HepG2 (cell line): Measurements from ENCODE around the gene C3orf52. TPM values are rescaled to one million over a fixed set of nuclear protein-coding genes. Genes with fewer than 3 reads are reported as not detected.

ENCODE experiments used
- ATAC-seq: fragments of 200-7000 bp; cut with Tn5 transposase; 3 replicates; pipeline ENCODE4 v1.9.1; 2020; ENCODE audit warnings: mild to moderate bottlenecking, moderate library complexity
- BruUV-seq: library from RNA; stranded (reverse); fragments of 400-500 nt; replicated peaks from 2 replicates; lab custom pipeline; 2021; lab: Mats Ljungman, UMichigan
- CTCF ChIA-PET: fragments of 300-600 bp; formaldehyde crosslinking; extraction: SDS; loops from one replicate; lab custom pipeline; 2021; ENCODE audit warnings: low total read pairs, inconsistent platforms, low intra/inter-chr PET ratio; lab: Yijun Ruan, JAX
- POLR2A ChIA-PET: fragments of 350-600 bp; sonication (Branson Sonifier 250); formaldehyde crosslinking; loops from one replicate; lab custom pipeline; 2020; ENCODE audit warnings: antibody characterized with exemption, inconsistent platforms; lab: Yijun Ruan, JAX
- DNase-seq: peaks from one replicate; pipeline ENCODE4 v3.0.0-alpha.2; 2015; ENCODE audit warnings: low spot score
- FAIRE-seq: peaks from 3 replicates; lab custom pipeline; 2011; peaks lifted over from hg19 to GRCh38; lab: Jason Lieb, UNC
- H2AFZ ChIP-seq: one replicate; pipeline ENCODE4 v1.6.1; 2011; ENCODE audit warnings: low read length, inconsistent platforms
- H3K27ac ChIP-seq: fragments of 300-600 bp; 3 replicates; pipeline ENCODE4 v1.8.0; 2011; ENCODE audit warnings: mixed run types, mild to moderate bottlenecking, mixed read lengths, low read length, inconsistent platforms; ENCODE audit not compliant: insufficient read depth; ENCODE audit errors: extremely low read length
- H3K27me3 ChIP-seq, 2 experiments: fragments of 200-600 bp in 1 of 2; 2 replicates in 1 of 2; 3 replicates in 1 of 2; pipeline versions ENCODE4 v1.6.0 to v1.8.0; 2011; ENCODE audit warnings: low read length in 2 of 2, mild to moderate bottlenecking in 2 of 2, moderate library complexity in 2 of 2, inconsistent platforms in 1 of 2; ENCODE audit not compliant: insufficient read depth in 2 of 2, control insufficient read depth in 1 of 2
- H3K36me3 ChIP-seq, 2 experiments: fragments of 200-600 bp in 1 of 2; replicated peaks in 1 of 2; 2 replicates in 1 of 2; 3 replicates in 1 of 2; pipeline versions ENCODE4 v1.5.1 to v1.8.0; 2011; ENCODE audit warnings: low read length in 2 of 2, inconsistent platforms in 1 of 2; ENCODE audit not compliant: insufficient read depth in 2 of 2, control insufficient read depth in 1 of 2
- H3K4me1 ChIP-seq: 2 replicates; pipeline ENCODE4 v1.5.1; 2012; ENCODE audit warnings: low read length, inconsistent platforms; ENCODE audit not compliant: insufficient read depth
- H3K4me2 ChIP-seq: 2 replicates; pipeline ENCODE4 v1.6.0; 2011; ENCODE audit warnings: low read depth, low read length, inconsistent platforms
- H3K4me3 ChIP-seq, 3 experiments: fragments of 200-600 bp in 1 of 3; sonication (generic), shearing (Covaris generic) in 1 of 3; replicated peaks in 1 of 3; 2 replicates each; pipeline ENCODE4 v1.5.1; 2011 to 2016; ENCODE audit warnings: low read length in 3 of 3, inconsistent platforms in 2 of 3, low read depth in 2 of 3, mild to moderate bottlenecking in 2 of 3, control low read depth in 1 of 3, mixed read lengths in 1 of 3; ENCODE audit not compliant: insufficient read depth in 1 of 3
- H3K79me2 ChIP-seq: one replicate; pipeline ENCODE4 v1.6.1; 2011; ENCODE audit warnings: low read length, inconsistent platforms; ENCODE audit not compliant: insufficient read depth
- H3K9ac ChIP-seq: 2 replicates; pipeline ENCODE4 v1.6.0; 2011; ENCODE audit warnings: mild to moderate bottlenecking, low read depth, low read length, inconsistent platforms; ENCODE audit not compliant: insufficient read depth
- H3K9me3 ChIP-seq: 2 replicates; pipeline ENCODE4 v1.5.1; 2012; ENCODE audit warnings: mild to moderate bottlenecking, low read length
- H4K20me1 ChIP-seq: 2 replicates; pipeline ENCODE4 v1.6.0; 2011; ENCODE audit warnings: inconsistent platforms, mild to moderate bottlenecking, low read length, moderate library complexity; ENCODE audit not compliant: insufficient read depth
- ATF2 ChIP-seq: sonication (generic); formaldehyde crosslinking; IDR thresholded peaks from 2 replicates; pipeline ENCODE4 v1.4.0; 2020; ENCODE audit warnings: missing genetic modification reagents
- CEBPB ChIP-seq: IDR thresholded peaks from 2 replicates; pipeline ENCODE4 v1.6.1; 2011; ENCODE audit warnings: low read depth, low read length, improper control_type of control experiment, borderline replicate concordance
- DPF2 ChIP-seq: sonication (generic); formaldehyde crosslinking; IDR thresholded peaks from 2 replicates; pipeline ENCODE4 v1.4.0; 2020; ENCODE audit warnings: mild to moderate bottlenecking, low read depth, missing genetic modification reagents, borderline replicate concordance
- RORA ChIP-seq: sonication (generic); formaldehyde crosslinking; IDR thresholded peaks from 2 replicates; pipeline ENCODE4 v1.5.0; 2020; ENCODE audit warnings: mild to moderate bottlenecking, missing genetic modification reagents, moderate library complexity
- SRSF9 ChIP-seq: fragments of 200-400 bp; formaldehyde crosslinking; IDR thresholded peaks from 2 replicates; pipeline ENCODE4 v1.6.1; 2018; ENCODE audit warnings: borderline replicate concordance, mild to moderate bottlenecking, low read depth, low read length; ENCODE audit not compliant: insufficient read depth, poor library complexity, severe bottlenecking
- TCF7 ChIP-seq: sonication (generic); IDR thresholded peaks from 2 replicates; pipeline ENCODE4 v1.6.1; 2016; ENCODE audit warnings: antibody characterized with exemption, low read depth
- ZFY ChIP-seq: sonication (generic); formaldehyde crosslinking; IDR thresholded peaks from 2 replicates; pipeline ENCODE4 v1.4.0; 2020; ENCODE audit warnings: missing genetic modification reagents
- ZNF274 ChIP-seq: sonication (generic); formaldehyde crosslinking; IDR thresholded peaks from 2 replicates; pipeline ENCODE4 v1.5.1; 2020; ENCODE audit warnings: mild to moderate bottlenecking, missing genetic modification reagents
- ZNF329 ChIP-seq: sonication (generic); formaldehyde crosslinking; IDR thresholded peaks from 2 replicates; pipeline ENCODE4 v1.9.0; 2021; ENCODE audit warnings: low read depth, mild to moderate bottlenecking, missing genetic modification reagents
- ZNF503 ChIP-seq: sonication (generic); formaldehyde crosslinking; IDR thresholded peaks from 2 replicates; pipeline ENCODE4 v1.4.0; 2020; ENCODE audit warnings: missing genetic modification reagents
- ZNF839 ChIP-seq: sonication (generic); formaldehyde crosslinking; IDR thresholded peaks from 2 replicates; pipeline ENCODE4 v1.4.0; 2020; ENCODE audit warnings: missing genetic modification reagents, mild to moderate bottlenecking, borderline replicate concordance
- WGBS: methylation state at CpG from one replicate; pipeline ENCODE4 v1.1.6; 2017; ENCODE audit warnings: low lambda C conversion rate; 5-methylcytosine and 5-hydroxymethylcytosine counted together
- in situ Hi-C: cut with HindIII; loops from 2 replicates; pipeline ENCODE4 v1.10.0; 2017; ENCODE audit warnings: low pct_unique_long_range_greater_than_20kb; ENCODE audit not compliant: extremely low pct_ligation_motif_present
- intact Hi-C: fragments of 100-400 bp; cut with micrococcal nuclease; formaldehyde crosslinking; loops from one replicate; pipeline ENCODE4 v1.10.0; 2022; ENCODE audit not compliant: unreplicated experiment
- polyA plus RNA-seq, 8 experiments: library from polyadenylated mRNA; depleted of rRNA in 3 of 8; stranded (reverse) in 7 of 8; unstranded in 1 of 8; fragments of >200 nt; fragmentation: Illumina TruSeq in 4 of 8; extraction: Trizol in 4 of 8; gene quantifications; 2 replicates each; pipeline versions ENCODE4 v1.2.1 to v1.2.3, GENCODE V29; 2011 to 2016; ENCODE audit warnings: low read depth in 4 of 8, missing spikeins in 1 of 8, mixed read lengths in 1 of 8; ENCODE audit not compliant: insufficient read depth in 1 of 8
- total RNA-seq, 5 experiments: library from RNA; depleted of rRNA; stranded (reverse); fragments of >200 nt; fragmentation: Illumina TruSeq; extraction: Trizol; gene quantifications; 2 replicates each; pipeline ENCODE4 v1.2.3, GENCODE V29; 2016; ENCODE audit warnings: low read depth in 1 of 5
- TF ChIP-seq, protein P1 (sequence below): sonication (generic); formaldehyde crosslinking; IDR thresholded peaks from 2 replicates; pipeline ENCODE4 v1.5.0; 2020; ENCODE audit warnings: mild to moderate bottlenecking, missing genetic modification reagents, moderate library complexity
- TF ChIP-seq, protein P2 (sequence below): sonication (generic); formaldehyde crosslinking; IDR thresholded peaks from 2 replicates; pipeline ENCODE4 v1.4.0; 2020; ENCODE audit warnings: missing genetic modification reagents; ENCODE audit errors: not compliant biosample characterization
- TF ChIP-seq, protein P3 (sequence below): sonication (generic); formaldehyde crosslinking; IDR thresholded peaks from 2 replicates; pipeline ENCODE4 v1.4.0; 2020; ENCODE audit warnings: mild to moderate bottlenecking, missing genetic modification reagents

Gene C3orf52
- total and polyA plus RNA-seq, 2 of the 13 experiments (the other 11 are each of a cell fraction or from before 2014, with no cell fraction given) = 0.79 to 1.2 TPM

- TF ChIP-seq ATF2 (no peak), SRSF9 (no peak), ZNF274 (CRISPR knock-in tag) (no peak), RORA (no peak), CEBPB (no peak)
- TF ChIP-seq, protein P1, sequence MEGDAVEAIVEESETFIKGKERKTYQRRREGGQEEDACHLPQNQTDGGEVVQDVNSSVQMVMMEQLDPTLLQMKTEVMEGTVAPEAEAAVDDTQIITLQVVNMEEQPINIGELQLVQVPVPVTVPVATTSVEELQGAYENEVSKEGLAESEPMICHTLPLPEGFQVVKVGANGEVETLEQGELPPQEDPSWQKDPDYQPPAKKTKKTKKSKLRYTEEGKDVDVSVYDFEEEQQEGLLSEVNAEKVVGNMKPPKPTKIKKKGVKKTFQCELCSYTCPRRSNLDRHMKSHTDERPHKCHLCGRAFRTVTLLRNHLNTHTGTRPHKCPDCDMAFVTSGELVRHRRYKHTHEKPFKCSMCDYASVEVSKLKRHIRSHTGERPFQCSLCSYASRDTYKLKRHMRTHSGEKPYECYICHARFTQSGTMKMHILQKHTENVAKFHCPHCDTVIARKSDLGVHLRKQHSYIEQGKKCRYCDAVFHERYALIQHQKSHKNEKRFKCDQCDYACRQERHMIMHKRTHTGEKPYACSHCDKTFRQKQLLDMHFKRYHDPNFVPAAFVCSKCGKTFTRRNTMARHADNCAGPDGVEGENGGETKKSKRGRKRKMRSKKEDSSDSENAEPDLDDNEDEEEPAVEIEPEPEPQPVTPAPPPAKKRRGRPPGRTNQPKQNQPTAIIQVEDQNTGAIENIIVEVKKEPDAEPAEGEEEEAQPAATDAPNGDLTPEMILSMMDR (CRISPR knock-in tag) = peak; percentile 70
Observed at GRCh38 chr3:112136959-112137693, 50.9 kb downstream of the C3orf52 start (continued).

- ChIA-PET CTCF (interaction anchor here (1.6 to 1.8 kb wide), 2 partner anchors 382 to 394 kb away, joined by 7 to 20 read pairs; no protein-coding TSS in a partner anchor), POLR2A (no interaction called here)
- H3K4me2 ChIP-seq = no peak overlapping the region
- FAIRE-seq = no peak
- no peak overlapping the region for H2AFZ ChIP-seq
- no peaks in the 10 kb centered on the region for H3K36me3 ChIP-seq
- H3K79me2 ChIP-seq = no peaks in the 10 kb centered on the region
- BruUV-seq = no TSS peak
- in situ Hi-C loops (loop anchor here (10.0 kb wide), 1 partner anchor 377 kb away; no protein-coding TSS in a partner anchor), intact Hi-C loops (loop anchor here (1.0 to 10.0 kb wide), 4 partner anchors 157 to 394 kb away; partner anchors contain the start of gene SLC9C1)
- H3K9ac ChIP-seq = no peak overlapping the region
- H3K9me3 ChIP-seq = no peaks in the 10 kb centered on the region
- WGBS = 0% methylated on average over 4 of the region's 4 CpGs
- no peak for DNase-seq
- H4K20me1 ChIP-seq = no peaks in the 10 kb centered on the region
- no peaks in the 10 kb centered on the region; a peak in 1 of 5 replicates for H3K27me3 ChIP-seq
- H3K27ac ChIP-seq = no peak overlapping the region
- no peak for ATAC-seq
- H3K4me1 ChIP-seq = no peaks in the 10 kb centered on the region
- no peak overlapping the region for H3K4me3 ChIP-seq
- TF ChIP-seq ZNF329 (CRISPR knock-in tag) (no peak), ZNF503 (no peak), ZFY (CRISPR knock-in tag) (no peak), TCF7 (no peak), DPF2 (CRISPR knock-in tag) (no peak), ZNF839 (CRISPR knock-in tag) (no peak)
- TF ChIP-seq, protein P2, sequence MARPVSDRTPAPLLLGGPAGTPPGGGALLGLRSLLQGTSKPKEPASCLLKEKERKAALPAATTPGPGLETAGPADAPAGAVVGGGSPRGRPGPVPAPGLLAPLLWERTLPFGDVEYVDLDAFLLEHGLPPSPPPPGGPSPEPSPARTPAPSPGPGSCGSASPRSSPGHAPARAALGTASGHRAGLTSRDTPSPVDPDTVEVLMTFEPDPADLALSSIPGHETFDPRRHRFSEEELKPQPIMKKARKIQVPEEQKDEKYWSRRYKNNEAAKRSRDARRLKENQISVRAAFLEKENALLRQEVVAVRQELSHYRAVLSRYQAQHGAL = no peak
- TF ChIP-seq, protein P3, sequence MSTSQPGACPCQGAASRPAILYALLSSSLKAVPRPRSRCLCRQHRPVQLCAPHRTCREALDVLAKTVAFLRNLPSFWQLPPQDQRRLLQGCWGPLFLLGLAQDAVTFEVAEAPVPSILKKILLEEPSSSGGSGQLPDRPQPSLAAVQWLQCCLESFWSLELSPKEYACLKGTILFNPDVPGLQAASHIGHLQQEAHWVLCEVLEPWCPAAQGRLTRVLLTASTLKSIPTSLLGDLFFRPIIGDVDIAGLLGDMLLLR (CRISPR knock-in tag) = no peak
Observed at GRCh38 chr3:112137781-112138180, 51.6 kb downstream of the C3orf52 start.
